Measurements from ENCODE around the gene KANK4.

The KANK4 gene

DNA sequence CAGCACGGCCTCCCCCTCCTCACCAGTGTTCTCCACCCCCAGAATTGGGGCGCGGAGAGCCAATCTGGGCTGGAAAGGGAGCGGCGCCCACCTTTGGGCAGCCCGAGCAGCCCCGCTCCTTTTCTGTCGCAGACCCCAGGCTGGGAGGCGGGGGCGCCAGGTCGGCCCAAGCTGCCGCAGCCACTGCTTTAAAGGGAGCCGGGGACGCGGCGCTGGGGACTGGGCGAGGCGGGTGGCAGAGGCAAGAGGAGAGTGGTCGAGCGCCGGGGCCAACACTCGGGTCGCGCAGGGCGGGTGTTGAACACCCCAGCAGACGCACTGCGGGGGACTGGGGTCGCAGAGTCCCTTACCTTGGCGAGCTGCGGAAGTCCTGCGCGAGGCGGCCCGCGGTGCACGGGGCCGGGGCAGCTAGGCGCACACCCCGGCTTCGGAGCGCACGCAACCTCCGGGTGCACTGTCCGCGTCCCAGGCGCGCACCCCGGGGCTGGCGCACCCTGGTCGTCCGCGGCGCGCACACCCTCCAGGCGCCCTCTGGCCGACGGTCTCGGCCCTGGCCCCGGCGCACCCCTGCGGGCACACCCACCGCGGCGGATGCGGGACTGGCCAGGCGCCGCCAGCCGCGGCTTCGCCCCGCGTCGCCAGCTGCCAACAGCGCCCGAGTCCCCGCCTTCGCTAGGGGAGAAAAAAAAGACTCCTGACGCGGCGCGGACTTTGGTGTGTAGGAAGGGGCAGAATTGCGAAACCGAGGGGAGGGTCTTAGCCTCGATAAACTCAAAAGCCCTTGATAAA lies at the start of gene KANK4:
KANK4 (minus strand) TSS at position 679 of the 789 bp plus-strand sequence. CDS start 37,870 bp downstream, outside the sequence.
- Mint-ChIP-seq H3K4me1 (no peaks in the 10 kb centered on the region), H3K27me3 (peaks cover 64% of the 10 kb centered on the region), H3K9me3 (no peaks in the 10 kb centered on the region), H3K27ac (no peak within 1 kb of the TSS), H3K4me3 (peak within 1 kb of the TSS in 1 of 2 donors; percentile 53)
- DNase-seq (no peak), ATAC-seq (peak; percentile 64)

- H3K9me3 Mint-ChIP-seq = no peaks in the 10 kb centered on the region
- H3K27me3 Mint-ChIP-seq = peaks cover 16% of the 10 kb centered on the region
- DNase-seq (no peak), ATAC-seq (no peak)
- no peaks in the 10 kb centered on the region for H3K4me1 Mint-ChIP-seq
- H3K4me3 Mint-ChIP-seq = no peak overlapping the region
- H3K27ac Mint-ChIP-seq = peak overlapping the region in 1 of 2 donors; percentile 48
Observed at GRCh38 chr1:62368989-62369388, 49.8 kb upstream of the KANK4 start.

DNA sequence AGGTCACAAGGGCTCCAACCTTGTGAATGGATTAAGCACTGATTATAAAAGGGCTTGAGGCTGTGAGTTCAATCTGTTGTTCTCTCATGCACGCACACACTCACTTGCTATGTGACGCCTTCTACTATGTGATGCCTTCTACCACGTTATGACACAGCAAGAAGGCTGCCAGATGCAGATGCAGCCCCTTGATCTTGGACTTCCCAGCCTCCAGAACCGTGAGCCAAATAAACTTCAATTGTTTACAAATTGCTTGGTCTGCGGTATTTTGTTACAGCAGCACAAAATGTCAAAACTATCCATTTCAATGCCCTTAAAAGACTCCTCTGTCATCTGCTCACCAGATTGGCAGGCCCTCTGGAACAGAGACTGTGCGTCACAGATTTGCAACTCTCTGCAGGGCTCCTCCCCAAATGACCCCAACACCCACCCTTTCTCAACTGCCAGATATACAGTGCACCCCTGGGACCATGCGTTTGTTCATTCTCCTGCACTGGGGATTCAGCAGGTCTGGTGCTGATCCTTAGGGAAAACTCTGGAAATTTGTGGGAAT lies 47.8 kb upstream of the KANK4 start:
- ATAC-seq = no peak
- Mint-ChIP-seq H3K4me1 (no peaks in the 10 kb centered on the region), H3K9me3 (no peaks in the 10 kb centered on the region), H3K4me3 (no peak overlapping the region), H3K27ac (peak overlapping the region in 1 of 2 donors; percentile 4), H3K27me3 (peaks cover 16% of the 10 kb centered on the region)
- no peak for DNase-seq

GRCh38 chr1:62364721-62365120 lies 45.5 kb upstream of the KANK4 start:
- DNase-seq (no peak), ATAC-seq (no peak)
- peaks cover 16% of the 10 kb centered on the region for H3K27me3 Mint-ChIP-seq
- no peaks in the 10 kb centered on the region for H3K4me1 Mint-ChIP-seq
- no peak overlapping the region for H3K4me3 Mint-ChIP-seq
- H3K27ac Mint-ChIP-seq = no peak overlapping the region
- H3K9me3 Mint-ChIP-seq = no peaks in the 10 kb centered on the region

DNA sequence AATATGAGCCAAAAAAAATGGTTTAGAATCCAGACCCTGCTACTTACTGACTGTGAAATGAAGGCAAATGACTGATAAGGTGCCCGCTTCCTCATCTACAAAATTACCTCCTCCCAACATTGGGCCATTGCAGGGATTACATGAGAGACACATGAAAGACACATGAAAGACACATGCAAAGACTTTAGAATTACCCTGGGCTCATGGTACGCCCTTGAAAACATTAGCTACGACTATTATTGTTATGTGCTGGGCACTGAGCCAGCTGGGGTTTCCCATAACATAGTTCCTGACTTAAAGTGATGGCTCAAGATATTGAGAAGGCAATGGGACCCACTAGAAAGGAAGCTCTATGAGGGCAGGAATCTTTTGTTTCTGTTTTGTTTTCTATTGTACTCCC lies 43.7 kb upstream of the KANK4 start:
- Mint-ChIP-seq H3K27me3 (peaks cover 1% of the 10 kb centered on the region), H3K9me3 (no peaks in the 10 kb centered on the region), H3K27ac (peak overlapping the region in 1 of 2 donors; percentile 81), H3K4me1 (peaks cover 6% of the 10 kb centered on the region), H3K4me3 (no peak overlapping the region)
- no peak for DNase-seq
- ATAC-seq = no peak

DNA sequence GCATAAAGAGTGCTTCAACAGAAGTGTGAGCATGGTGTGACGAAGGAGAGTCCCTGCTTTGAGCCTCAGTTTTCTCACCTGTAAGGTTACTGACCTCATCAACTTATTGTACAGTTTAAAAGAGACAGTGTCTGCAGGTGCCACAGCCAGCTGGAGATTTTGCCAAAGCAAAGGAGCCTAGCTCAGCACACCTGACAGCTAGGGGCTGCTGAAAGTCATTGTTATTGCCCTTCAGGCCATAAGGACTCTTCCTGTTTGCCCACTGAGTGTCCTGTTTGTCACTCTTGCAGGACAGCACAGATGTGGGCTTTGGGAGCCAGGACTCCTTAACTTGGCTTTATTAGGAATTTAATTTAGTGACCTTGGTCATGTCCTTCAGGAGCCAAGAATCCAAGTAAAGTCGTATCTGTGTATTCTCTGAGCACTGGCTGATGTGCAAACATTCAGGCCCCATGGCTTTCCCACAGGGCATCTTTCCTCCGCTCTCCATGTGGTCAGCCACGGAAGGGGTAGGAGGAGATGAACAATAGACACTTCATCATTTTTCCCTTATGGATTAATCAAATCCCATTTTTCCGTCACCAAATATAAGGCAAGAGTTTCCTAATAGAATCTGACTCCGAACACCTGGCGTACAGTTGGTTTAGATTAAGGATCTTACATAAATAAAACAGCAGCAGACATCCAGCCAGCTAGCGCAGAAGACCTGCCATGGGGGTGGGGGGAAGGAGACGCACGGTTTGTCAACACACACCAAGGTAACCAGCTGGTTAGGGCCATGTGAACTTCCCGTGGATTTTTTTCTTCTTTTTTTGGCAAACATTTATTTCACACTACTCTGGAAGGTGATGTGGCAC lies 43.1 kb upstream of the KANK4 start:
- H3K4me1 Mint-ChIP-seq = peaks cover 6% of the 10 kb centered on the region
- H3K27ac Mint-ChIP-seq = no peak overlapping the region
- ATAC-seq = no peak
- H3K27me3 Mint-ChIP-seq = no peaks in the 10 kb centered on the region
- H3K9me3 Mint-ChIP-seq = no peaks in the 10 kb centered on the region
- H3K4me3 Mint-ChIP-seq = no peak overlapping the region
- no peak for DNase-seq

DNA sequence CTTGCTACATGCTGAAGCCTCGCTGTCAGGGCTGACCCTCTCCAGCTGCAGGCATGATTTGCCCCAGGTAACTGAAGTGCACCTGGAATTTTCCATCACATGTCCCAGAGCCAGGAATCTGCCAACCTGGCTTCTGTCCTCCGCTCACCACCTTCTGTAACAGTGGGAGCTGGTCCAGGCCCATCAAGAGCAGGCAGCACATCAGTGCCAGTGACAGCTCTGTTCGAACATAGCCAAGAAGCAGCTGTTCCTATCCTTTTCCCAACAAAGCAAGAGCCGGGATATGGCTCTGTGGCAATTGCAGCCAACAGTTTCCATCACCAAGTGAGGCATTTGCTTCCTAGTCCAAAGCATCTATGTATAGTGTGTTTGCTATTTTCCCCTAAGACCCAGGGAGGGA lies 42.2 kb upstream of the KANK4 start:
- H3K9me3 Mint-ChIP-seq = no peaks in the 10 kb centered on the region
- no peaks in the 10 kb centered on the region for H3K27me3 Mint-ChIP-seq
- H3K4me3 Mint-ChIP-seq = no peak overlapping the region
- H3K27ac Mint-ChIP-seq = peak overlapping the region in 1 of 2 donors; percentile 13
- no peak for ATAC-seq
- DNase-seq = no peak
- H3K4me1 Mint-ChIP-seq = peaks cover 6% of the 10 kb centered on the region

DNA sequence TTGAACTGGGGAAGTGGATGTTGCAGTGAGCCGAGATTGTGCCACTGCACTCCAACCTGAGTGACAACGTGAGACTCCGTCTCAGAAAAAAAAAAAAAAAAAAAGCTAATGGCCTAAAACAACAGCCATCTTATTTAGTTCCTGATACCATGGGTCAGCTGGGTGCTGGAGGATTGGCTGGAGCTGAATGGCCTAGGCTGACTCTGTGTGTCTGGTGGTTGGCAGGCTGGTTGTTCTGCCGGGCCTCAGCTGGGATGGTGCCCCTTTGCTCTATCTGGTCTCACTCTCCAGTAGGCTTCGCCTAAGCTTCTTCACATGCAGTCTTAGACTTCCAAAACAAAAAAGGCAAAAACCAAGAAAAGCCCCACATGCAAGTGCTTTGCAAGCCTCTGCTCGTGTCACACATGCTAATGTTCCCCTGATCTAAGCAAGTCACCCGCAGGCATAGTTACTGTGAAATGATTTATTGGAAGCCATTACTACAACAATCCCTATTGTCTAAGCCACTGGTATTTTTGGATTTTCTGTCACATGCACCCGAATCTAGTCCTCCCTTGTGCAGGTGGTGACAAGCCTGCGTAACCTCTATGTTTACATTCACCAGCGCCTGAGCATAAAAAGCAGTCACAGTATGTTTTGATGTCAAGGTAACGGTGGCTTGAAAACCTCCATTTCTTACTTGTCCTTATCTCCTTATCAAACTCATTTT lies 39.6 kb upstream of the KANK4 start:
- H3K27ac Mint-ChIP-seq = peak overlapping the region in 1 of 2 donors; percentile 41
- no peak overlapping the region for H3K4me3 Mint-ChIP-seq

DNA sequence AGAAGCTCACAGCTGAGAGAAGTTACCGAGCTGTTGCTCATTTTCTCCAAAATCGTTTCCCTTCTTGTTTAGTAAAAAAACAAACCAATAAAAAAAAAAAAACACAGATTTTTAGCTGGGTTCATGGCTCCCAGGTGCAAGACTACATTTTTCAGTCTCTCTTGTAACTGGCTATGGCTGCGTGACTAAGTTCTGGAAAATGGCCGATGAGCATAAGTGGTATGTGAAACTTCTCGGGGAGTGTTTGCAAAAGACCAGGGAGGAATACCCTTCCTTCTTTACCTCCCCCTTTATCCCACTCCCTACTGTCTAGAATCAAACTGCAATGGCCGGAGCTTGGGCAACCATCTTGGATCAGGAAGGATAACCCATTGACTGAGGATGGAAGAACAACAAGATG lies 38.7 kb upstream of the KANK4 start:
- no peak overlapping the region for H3K27ac Mint-ChIP-seq
- no peak for DNase-seq
- no peaks in the 10 kb centered on the region for H3K9me3 Mint-ChIP-seq
- H3K27me3 Mint-ChIP-seq = no peaks in the 10 kb centered on the region
- no peak for ATAC-seq
- H3K4me3 Mint-ChIP-seq = no peak overlapping the region
- H3K4me1 Mint-ChIP-seq = peaks cover 6% of the 10 kb centered on the region

More for the DNA sequence above, 39.6 kb upstream of the KANK4 start:
- peaks cover 6% of the 10 kb centered on the region for H3K4me1 Mint-ChIP-seq
- no peak for ATAC-seq
- H3K27me3 Mint-ChIP-seq = no peaks in the 10 kb centered on the region
- H3K9me3 Mint-ChIP-seq = no peaks in the 10 kb centered on the region
- DNase-seq = no peak

DNA sequence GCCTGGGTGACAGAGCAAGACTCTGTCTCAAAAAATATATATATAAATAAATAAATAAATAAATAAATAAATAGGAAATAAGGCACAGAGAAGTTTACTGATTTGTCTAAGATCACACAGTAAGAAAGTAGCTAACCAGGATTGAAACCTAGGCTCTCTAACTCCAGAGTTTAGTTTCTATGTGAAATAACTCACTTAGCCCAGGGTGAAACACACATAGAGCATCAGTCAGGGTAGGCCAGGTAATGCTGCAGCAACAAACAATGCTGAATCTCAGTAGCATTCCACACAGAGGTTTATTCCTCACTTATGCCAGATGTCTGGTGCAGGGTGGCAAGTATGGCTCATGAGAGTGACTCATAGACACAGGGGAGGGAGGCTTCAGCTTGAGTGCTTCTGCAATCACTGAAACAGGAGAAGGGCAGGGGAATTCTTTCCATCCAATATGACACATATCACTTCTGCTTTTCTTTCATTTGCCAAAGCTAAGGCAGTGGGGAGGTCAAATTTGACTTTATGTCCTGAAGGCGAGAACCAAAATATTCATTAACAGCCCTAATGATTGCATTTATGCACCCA lies 37.1 kb upstream of the KANK4 start:
- no peak for DNase-seq

GRCh38 chr1:62355095-62355494 lies 35.9 kb upstream of the KANK4 start:
- ATAC-seq (no peak), DNase-seq (no peak)
- peaks cover 6% of the 10 kb centered on the region for H3K4me1 Mint-ChIP-seq
- no peak overlapping the region for H3K27ac Mint-ChIP-seq
- no peaks in the 10 kb centered on the region for H3K27me3 Mint-ChIP-seq
- H3K4me3 Mint-ChIP-seq = no peak overlapping the region
- no peaks in the 10 kb centered on the region for H3K9me3 Mint-ChIP-seq

More for the DNA sequence above, 37.1 kb upstream of the KANK4 start:
- Mint-ChIP-seq H3K9me3 (no peaks in the 10 kb centered on the region), H3K4me3 (no peak overlapping the region), H3K27me3 (no peaks in the 10 kb centered on the region), H3K27ac (no peak overlapping the region), H3K4me1 (peaks cover 6% of the 10 kb centered on the region)
- no peak for ATAC-seq

GRCh38 chr1:62353853-62354252 lies 34.6 kb upstream of the KANK4 start:
- H3K4me1 Mint-ChIP-seq = peaks cover 1% of the 10 kb centered on the region
- no peak overlapping the region for H3K4me3 Mint-ChIP-seq
- H3K27me3 Mint-ChIP-seq = no peaks in the 10 kb centered on the region
- ATAC-seq = no peak
- H3K27ac Mint-ChIP-seq = peak overlapping the region in 1 of 2 donors; percentile 50
- DNase-seq = no peak
- H3K9me3 Mint-ChIP-seq = no peaks in the 10 kb centered on the region

DNA sequence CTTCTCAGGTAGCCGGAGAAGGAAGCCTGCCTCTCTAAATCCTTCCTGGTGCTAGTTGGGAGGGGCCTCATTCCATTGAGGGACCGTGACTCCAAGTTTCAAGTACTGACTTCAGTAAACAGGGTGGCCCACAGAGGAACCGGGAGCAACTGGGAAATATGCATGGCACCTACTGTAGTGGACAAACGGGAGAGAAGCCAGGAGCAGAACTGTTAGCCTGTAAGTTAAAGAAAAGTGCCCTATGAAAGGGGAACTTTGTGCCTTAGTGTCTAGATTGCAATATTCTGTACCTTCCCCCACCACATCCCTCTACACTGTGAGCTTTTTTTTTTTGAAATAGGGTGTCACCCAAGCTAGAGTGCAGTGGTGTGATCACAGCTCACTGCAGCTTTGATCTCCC lies 33.2 kb upstream of the KANK4 start:
- ATAC-seq (no peak), DNase-seq (no peak)
- H3K4me1 Mint-ChIP-seq = no peaks in the 10 kb centered on the region
- no peak overlapping the region for H3K4me3 Mint-ChIP-seq
- no peaks in the 10 kb centered on the region for H3K27me3 Mint-ChIP-seq
- H3K27ac Mint-ChIP-seq = no peak overlapping the region
- no peaks in the 10 kb centered on the region for H3K9me3 Mint-ChIP-seq

DNA sequence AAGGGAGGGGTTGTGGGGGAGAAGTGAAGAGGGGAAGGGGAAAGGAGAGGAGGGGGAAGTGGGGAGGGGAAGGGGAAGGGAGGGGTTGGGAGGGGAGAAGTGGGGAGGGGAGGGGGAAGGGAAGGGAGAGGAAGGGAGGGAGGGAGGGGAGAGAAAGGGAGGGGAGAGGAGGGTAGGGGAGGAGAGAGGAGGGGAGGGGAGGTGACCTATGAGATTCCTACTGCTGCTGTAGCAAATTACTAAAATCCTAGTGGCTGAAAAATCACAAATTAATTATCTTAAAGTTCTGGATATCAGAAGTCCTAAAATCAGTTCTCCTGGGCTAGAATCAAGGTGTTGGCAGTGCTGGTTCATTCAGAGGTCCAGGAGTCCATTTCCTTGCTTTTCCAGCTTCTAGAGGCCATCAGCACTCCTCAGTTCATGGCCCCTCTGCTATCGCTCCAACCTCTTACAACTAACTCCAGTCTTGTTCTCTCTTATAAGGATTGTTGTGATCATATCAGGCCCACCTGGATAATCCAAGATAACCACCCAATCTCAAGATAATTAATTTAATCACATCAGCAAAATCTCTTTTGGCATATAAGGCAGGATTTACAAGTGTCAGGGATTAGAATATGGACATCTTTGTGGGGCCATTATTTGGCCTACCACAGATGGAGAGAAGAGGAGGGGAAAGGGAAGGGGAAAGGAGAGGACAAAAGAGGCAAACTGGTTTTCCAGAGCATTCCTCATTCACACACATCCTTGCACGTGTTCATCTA lies 30.4 kb upstream of the KANK4 start:
- ATAC-seq (no peak), DNase-seq (no peak)
- Mint-ChIP-seq H3K4me1 (no peaks in the 10 kb centered on the region), H3K27ac (no peak overlapping the region), H3K9me3 (no peaks in the 10 kb centered on the region), H3K4me3 (no peak overlapping the region), H3K27me3 (no peaks in the 10 kb centered on the region)

Measured in stimulated activated naive CD8-positive, alpha-beta T cell treated with anti-CD3 and anti-CD28 coated beads, Interleukin-15, amount 100 ng/mL, for 72 hours (primary cell).